GM18511 (cell line): Measurements from ENCODE around the gene MDFIC2.
"Not testable (repeated sequence)": the region's sequence is repeated elsewhere in the genome, so short reads cannot be mapped to it uniquely, and the experiment has no call there.

Experiments used
- ATAC-seq: cut with Tn5 transposase; IDR thresholded peaks from one replicate; pipeline ENCODE4 v1.9.1; 2021; ENCODE audit warnings: mild to moderate bottlenecking, moderate library complexity; ENCODE audit not compliant: unreplicated experiment

The MDFIC2 gene

GRCh38 chr3:70261283-70261682 is 51.2 kb downstream of the MDFIC2 start:
- ATAC-seq: no peak

- peak; percentile 77 for ATAC-seq
Observed at GRCh38 chr3:70256566-70256965, 55.9 kb downstream of the MDFIC2 start.

- ATAC-seq: no peak
Observed at GRCh38 chr3:70250492-70250891, 61.9 kb downstream of the MDFIC2 start.

- ATAC-seq: no peak
Observed at GRCh38 chr3:70249509-70250160, 62.8 kb downstream of the MDFIC2 start.

GRCh38 chr3:70248856-70249255 is 63.6 kb downstream of the MDFIC2 start:
- ATAC-seq: no peak

- no peak for ATAC-seq
Observed at GRCh38 chr3:70247955-70248354, 64.5 kb downstream of the MDFIC2 start.

GRCh38 chr3:70245746-70246525 is 66.5 kb downstream of the MDFIC2 start:
- ATAC-seq: no peak

GRCh38 chr3:70244422-70244821 is 68.0 kb downstream of the MDFIC2 start:
- no peak for ATAC-seq

- no peak for ATAC-seq
Observed at GRCh38 chr3:70242297-70242882, 70.0 kb downstream of the MDFIC2 start.

GRCh38 chr3:70233812-70234211 is 78.6 kb downstream of the MDFIC2 start:
- ATAC-seq: no peak

- no peak for ATAC-seq
Observed at GRCh38 chr3:70233112-70233511, 79.3 kb downstream of the MDFIC2 start.

- ATAC-seq: no peak
Observed at GRCh38 chr3:70231266-70231701, 81.2 kb downstream of the MDFIC2 start.

GRCh38 chr3:70227437-70227836 is 85.0 kb downstream of the MDFIC2 start:
- no peak for ATAC-seq

GRCh38 chr3:70225146-70225545 is 87.3 kb downstream of the MDFIC2 start:
- ATAC-seq: no peak

GRCh38 chr3:70224337-70224736 is 88.1 kb downstream of the MDFIC2 start:
- no peak for ATAC-seq

- ATAC-seq: no peak
Observed at GRCh38 chr3:70218471-70218870, 94.0 kb downstream of the MDFIC2 start.

GRCh38 chr3:70211274-70211673 is 101.2 kb downstream of the MDFIC2 start:
- not testable (repeated sequence) for ATAC-seq

GRCh38 chr3:70201975-70202374 is 110.5 kb downstream of the MDFIC2 start:
- ATAC-seq: no peak

GRCh38 chr3:70189884-70190473 is 122.5 kb downstream of the MDFIC2 start:
- ATAC-seq: no peak

- ATAC-seq: no peak
Observed at GRCh38 chr3:70186221-70186620, 126.2 kb downstream of the MDFIC2 start.

- ATAC-seq: no peak
Observed at GRCh38 chr3:70185661-70186060, 126.8 kb downstream of the MDFIC2 start.
